Activated CD8-positive, alpha-beta memory T cell treated with anti-CD3 and anti-CD28 coated beads, Interleukin-2, amount 50 U/mL, for 1 hour (primary cell): ENCODE results near the gene CLCN3.
"Not testable (repeated sequence)": the region's sequence is repeated elsewhere in the genome, so short reads cannot be mapped to it uniquely, and the experiment has no call there.

Experiments
- DNase-seq: peaks from one replicate; pipeline ENCODE4 v3.0.0-alpha.2; 2020; ENCODE audit errors: extremely low read depth

The CLCN3 gene

DNA sequence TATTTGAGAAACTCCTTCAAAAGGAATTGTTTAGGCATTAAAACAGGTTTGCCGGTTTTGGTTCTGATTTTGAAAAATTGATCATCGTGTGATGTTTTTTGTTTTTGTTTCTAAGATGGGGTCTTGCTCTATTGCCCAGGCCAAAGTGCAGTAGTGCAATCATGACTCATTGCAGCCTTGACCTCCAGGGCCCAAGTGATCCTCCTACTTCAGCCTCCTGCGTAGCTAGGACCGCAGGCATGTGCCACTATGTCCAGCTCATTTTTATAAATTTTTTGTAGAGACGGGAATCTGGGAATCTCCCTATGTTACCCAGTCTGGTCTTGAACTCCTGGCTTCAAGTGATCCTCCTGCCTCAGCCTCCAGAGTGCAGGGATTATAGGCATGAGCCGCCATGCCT is 35.0 kb downstream of the CLCN3 start:
- no peak for DNase-seq

DNA sequence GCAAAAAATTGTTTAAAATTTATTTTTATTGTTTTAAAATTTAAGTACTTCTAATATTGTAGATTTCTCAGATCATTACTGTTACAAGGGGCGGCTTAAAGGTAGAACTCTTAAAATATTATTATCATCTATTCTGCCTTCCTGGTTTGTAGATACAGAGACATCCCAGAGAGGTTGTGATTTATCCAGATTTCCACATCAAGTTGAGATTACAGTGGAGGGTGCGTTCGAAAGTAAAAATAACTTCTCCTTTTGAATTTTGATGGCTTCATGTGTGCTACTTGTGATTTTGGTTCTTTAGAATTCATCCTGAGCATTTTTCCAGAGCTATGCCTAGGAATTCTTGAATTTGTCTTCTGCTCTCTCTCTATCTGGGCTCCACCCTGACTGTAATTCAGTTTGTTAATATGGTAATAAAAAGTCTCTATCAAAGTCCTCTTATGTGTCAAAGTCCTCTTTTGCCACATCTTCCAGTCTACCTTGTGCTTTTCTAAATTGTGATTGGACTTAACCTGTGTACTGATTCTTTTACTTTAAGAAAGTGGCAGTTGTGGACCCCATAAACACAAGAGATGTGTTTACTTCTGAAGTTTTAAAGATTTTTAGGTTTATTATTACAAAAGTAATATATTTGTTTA is 37.2 kb downstream of the CLCN3 start:
- no peak for DNase-seq

DNA sequence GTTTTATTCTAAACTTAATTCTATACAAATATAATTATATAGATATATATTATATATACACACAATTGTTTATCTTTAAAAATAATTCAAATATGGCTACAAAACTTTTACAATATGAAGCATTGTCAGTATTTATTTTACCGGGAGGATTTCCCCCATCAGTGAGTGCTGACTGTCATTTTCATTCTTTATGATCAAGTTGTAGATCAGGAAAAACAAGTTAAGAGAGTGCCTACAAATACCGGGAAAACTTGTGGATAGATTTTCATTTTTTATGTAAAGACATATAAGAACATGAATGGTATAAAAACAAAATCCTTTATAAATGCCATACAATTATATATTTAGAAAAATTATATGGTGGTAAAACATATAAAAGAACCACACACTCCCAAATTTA is 37.8 kb downstream of the CLCN3 start:
- DNase-seq: no peak

DNA sequence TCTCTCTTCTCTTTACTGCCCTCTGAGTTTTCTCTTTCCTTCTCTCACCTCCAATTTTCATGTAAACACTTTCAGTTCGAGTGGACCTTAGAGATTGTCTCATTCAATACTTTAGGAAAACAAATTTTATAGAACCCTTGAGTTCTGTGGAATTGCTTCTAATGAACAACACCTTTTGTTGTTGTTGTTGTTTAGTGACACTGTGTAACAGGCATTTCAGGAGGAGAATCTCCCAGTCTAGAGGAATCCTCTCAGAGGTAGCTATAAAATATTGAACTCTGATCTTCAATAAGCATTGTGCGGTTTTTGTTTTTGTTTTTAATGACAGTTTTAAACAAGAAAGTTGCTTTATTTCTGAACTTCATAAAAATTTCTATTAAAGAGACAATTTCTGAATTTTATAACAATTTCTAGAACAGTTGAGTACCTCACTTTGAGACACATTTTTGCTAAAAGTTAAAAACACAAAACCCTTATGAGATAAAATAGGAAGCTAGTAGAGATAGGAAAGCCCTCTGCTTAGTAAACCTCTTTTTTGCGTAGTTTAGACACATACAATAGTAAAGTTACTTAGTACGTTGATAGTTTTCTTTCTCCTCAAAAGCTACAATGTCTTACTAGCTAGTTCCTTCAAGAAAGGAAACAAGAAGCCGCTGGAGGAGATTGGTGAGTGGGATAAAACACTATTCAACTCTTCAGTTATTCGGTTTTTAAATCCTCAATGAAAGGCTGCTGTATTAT is 38.8 kb downstream of the CLCN3 start:
- DNase-seq: no peak

DNA sequence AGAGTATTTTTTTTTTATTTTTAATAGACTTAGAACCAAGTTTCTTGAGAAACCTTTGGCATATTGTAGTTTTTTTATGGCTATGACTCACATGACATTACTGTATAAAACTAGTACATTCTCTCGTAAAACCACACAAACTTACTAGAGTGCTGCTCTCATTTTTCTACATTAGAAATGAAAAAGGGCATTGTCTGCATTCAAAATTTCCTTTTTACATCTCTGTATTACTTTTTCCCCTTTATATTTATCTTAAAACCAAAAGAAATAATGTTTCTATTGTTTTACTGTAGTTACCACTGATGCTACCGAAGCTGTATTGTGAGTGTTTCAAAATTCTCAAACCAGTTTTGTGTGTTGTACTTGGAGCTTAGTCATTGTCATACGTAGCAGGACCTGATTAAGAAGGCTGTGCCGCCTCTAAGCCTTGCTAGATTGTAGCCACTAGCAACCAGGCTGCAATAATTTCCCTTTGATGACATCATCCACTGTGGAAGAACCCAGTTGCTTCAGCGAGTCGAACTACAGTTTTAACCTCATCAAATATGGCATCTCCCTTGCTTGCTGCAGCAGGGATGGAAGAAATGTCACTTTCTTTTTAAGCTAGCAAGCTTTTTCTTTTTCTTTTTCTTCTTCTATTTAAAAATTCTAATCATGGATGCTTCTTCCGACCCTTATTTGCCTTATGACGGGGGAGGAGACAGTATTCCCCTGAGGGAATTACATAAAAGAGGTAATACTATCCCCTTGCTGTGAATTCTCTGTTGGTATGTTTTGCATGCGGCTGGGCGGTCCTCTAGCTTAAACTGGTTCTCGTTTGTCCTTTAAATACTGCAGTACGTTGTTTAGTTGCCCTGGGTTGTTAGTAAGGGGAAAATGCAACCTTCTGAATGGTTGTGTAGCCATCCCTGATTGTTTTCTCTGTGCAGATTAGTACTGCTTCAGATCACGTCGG is 39.6 kb downstream of the CLCN3 start:
- DNase-seq: peak; percentile 59

DNA sequence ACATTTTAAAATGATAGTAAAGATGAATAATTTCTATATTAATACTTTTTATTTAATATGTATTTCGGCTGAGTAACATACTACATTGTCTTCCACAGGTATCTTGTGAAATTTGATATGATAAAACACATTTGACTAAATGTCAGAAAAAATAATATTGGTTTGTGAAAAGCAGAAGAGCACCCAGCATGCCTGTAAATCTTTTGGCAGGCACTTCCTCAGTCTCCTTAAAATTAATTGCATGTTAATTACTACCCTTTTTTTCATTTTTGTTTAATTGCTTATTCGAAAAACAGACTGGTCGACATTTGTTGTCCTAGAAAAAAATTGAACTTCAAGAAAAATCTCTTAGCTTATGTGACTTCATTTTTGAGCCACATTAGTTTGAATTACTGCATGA is 40.6 kb downstream of the CLCN3 start:
- DNase-seq: no peak

DNA sequence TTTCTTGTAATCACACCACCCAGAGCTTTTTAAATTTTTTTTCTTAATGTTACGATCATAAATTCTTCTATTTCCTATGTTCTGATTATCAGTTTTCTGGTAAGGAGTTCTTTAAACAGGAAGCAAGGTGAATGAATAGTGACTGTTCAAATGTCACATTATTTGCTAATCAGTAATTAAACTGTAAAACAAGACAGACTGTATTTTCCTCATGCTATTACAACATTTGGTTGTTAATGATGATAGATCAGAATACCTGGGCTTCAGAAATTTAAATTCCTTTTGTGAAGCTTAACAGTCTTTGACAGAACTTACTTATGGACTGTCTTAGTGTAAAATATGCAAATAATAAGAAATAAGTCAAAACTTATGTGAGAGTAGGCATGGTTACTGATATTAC is 41.4 kb downstream of the CLCN3 start:
- DNase-seq: no peak

DNA sequence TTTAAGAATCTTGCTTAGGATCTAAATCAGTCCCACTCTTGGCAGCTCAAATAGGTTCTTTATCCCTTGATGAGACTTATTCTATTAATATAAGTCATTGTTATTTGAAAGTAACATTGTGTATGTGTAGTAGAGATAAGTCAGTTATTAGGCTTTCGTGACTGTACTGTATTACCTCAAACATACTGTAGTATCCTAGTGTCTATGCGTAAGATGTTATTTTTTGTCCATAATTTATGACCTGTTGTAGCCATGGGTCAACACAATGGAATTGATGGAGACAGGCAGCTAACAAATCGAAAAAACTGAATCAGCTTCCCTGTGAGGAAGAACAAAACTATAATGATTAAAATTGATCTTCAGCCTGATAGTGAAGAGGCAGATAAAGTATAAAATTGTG is 41.8 kb downstream of the CLCN3 start:
- DNase-seq: no peak

DNA sequence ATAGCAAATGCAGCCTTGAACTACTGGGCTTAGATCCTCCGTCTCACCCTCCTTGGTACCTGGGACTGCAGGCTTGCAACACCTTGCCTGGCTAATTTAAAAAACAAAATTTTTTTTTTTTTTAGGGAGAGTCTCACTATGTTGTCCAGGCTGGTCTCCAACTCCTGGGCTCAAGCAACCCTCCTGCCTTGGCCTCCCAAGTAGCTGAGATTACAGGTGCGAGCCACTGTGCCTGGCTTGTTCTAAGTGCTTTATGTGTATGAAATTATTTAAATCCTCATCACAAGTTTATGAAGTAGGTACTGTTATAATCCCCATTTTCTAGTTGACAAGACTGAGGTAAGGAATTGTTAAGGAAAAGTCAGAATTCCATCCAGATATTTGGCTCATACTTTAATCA is 43.0 kb downstream of the CLCN3 start:
- no peak for DNase-seq

DNA sequence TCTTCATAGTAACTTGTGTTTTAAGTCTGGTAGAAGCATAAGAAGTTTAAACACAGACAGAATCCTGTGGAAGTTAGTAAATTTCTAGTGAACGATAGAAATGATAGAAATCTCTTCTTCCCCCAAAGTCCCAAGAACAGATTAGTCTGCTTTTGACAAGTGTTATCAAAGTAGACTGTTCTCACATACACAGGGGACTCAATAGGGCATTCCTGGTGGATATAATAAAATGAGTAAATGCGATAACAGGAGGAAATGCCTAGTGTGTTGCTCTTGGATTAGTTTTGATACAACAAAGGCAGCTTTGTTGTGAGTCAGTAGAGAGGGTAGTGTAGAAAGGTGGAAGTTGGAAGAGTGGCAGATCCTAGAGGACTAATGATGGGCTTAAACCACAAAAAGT is 43.5 kb downstream of the CLCN3 start:
- DNase-seq: no peak

DNA sequence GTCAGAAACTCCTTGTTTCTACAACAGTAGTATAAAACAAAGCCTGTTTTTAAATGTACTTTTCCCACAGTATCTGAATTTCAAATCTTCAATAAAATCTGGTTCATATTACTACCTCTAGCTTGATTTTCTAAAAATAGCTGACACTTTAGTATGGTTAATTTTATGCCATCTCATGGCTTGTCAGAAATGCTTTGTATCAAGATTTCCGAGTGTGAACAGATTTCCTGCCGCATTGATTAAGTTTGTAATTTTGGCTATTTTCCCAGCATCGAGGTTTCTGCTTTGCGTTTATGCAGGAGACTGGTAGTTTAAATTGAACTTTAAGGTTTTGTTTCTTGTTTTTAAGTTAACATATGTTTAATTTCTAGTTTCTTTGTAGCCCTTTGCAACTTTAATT is 44.2 kb downstream of the CLCN3 start:
- no peak for DNase-seq

DNA sequence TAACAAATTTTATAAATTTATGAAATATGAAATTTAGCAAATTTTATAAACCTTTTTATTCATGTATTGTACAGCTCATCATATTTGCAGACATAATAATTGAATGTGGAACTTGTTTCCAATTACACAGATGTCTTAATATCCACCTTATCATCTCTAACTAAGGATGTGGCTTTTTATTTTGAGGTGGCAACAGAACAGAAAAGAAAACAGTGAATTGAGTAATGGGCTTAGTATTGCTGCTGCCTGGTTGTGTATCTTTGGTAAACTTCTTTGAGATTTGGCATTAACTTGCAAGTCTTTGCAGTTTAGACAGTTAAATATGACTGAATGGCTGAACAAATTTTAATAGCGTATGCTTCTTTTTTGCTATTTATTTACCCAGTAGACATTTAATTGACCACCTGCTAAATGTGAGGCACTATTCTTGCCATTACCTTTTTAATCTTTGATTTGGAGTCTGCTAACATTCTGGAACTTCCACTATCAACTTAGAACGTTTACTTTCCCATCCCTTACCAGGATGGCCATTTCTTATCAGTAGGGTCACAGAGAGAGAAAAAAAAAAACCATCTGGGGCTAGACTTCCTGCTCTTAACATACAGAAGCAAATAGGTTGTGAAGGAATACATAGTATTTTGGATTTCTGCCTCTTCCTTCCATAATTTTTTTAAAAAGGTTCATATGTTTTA is 44.8 kb downstream of the CLCN3 start:
- no peak for DNase-seq

DNA sequence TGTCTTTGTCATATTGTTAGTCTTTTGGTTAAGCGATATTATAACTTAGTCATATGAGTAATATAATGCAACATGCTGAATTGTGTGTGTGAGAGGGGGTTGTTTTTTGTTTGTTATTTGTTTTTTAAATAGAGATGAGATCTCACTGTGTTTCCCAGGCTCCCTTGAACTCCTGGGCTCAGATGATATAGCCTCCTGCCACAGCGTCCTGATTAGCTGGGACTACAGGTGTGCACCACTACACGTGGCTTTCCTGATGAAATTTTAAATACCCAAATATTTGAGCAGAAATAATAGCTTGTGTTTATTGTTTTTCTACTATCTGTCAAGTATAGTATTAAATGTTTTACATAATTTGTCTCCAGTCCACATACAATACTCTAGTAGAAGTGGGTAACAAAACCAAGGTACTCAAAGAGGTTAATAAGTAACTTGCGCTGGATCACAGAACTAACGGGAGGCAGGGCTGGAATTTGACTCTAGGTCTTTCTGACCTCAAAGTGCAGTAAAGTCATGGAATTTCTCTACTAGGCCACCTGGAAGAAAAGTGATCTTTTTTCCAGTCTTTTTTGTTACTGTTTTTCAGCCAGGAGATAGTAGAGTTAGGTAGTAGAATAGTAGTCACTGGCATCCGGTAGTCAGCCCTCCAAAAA is 47.8 kb downstream of the CLCN3 start:
- DNase-seq: no peak

DNA sequence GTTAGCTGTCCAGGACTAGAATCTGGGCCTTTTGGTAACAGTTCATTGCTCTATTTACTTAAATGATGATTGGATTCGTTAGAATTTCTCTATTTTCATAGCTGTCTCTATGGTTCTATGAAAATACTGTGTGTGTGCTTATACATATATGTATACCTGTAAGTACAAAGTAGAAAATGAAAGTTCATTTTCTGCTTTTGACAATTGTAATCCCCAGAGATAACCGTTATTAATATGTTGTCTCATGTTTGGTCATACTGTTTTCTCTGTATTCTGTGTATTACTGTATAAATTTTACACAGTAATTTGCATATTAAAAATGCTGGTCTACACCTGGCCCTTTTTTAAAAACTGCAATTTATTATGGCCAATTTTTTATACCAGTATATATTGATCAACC is 55.4 kb downstream of the CLCN3 start:
- DNase-seq: no peak

DNA sequence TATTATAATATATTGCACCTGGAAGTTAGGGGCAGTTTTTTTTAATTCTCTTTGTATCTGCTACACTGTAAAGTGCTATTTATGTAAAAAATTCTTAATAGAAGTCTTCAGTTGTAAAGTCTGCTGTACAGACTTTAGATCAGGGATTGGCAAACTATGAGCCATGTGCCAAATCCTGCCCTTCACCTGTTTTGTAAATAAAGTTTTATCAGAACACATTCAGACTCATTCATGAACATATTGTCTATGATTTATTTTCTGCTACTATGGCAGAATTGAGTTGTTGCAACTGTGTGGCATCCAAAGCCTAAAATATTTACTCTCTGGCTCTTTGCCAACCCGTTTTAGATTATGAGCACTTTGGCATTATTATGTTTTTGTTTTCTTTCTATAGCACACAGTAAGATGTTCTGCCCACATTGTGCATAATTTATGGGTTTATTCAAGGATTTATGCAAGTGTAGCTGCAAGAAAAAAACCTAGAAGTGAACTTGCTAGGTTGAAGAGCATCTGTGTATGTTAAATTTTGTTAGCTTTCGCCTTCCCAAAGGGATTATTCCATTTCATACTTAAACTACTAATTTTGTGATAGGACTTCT is 56.9 kb downstream of the CLCN3 start:
- DNase-seq: no peak

DNA sequence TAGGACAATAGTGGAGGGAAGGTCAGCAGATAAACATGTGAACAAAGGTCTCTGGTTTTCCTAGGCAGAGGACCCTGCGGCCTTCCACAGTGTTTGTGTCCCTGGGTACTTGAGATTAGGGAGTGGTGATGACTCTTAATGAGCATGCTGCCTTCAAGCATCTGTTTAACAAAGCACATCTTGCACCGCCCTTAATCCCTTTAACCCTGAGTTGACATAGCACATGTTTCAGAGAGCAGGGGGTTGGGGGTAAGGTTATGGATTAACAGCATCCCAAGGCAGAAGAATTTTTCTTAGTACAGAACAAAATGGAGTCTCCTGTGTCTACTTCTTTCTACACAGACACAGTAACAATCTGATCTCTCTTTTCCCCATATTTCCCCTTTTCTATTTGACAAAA is 58.1 kb downstream of the CLCN3 start:
- not testable (repeated sequence) for DNase-seq

DNA sequence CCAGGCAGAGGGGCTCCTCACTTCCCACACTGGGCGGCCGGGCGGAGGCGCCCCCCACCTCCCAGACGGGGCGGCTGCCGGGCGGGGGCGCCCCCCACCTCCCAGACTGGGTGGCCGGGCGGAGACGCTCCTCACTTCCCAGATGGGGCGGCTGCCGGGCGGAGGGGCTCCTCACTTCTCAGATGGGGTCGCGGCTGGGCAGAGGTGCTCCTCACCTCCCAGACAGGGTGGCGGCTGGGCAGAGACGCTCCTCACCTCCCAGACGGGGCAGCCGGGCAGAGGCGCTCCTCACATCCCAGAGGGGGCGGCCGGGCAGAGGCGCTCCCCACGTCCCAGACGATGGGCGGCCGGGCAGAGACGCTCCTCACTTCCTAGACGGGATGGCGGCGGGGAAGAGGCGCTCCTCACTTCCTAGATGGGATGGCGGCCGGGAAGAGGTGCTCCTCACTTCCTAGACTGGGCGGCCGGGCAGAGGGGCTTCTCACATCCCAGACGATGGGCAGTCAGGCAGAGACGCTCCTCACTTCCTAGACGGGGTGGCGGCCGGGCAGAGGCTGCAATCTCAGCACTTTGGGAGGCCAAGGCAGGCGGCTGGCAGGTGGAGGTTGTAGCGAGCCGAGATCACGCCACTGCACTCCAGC is 58.7 kb downstream of the CLCN3 start:
- not testable (repeated sequence) for DNase-seq

DNA sequence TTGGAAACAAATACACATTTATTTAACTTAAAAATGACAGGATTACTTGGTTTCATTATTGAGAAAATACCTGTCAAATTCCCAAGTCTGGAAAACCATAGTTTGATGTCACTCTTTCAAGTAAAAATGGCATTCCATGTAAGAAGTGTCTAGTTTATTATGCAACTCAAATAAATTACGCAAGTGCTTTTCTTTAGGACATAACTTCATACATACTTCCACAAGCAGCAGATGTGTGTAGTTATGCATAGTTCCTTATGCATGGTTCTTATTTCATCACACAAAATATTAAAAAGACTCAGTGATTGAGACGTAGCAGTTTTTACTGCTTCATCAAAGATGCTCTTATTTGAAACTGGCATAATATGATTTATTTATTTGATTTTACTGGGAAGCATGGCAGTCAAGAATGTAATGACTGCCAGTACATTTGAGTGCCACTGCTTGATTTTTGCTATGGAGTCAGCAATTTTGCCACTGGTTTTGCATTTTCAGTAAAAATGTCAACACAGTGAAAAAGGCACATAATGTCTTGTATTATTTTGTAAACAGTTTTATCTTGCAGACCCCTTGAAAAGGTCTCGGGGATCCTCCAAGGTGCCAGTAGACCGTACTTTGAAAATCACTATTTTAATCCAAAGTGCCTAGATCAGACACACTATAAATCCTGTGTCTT is 62.1 kb downstream of the CLCN3 start:
- DNase-seq: no peak

DNA sequence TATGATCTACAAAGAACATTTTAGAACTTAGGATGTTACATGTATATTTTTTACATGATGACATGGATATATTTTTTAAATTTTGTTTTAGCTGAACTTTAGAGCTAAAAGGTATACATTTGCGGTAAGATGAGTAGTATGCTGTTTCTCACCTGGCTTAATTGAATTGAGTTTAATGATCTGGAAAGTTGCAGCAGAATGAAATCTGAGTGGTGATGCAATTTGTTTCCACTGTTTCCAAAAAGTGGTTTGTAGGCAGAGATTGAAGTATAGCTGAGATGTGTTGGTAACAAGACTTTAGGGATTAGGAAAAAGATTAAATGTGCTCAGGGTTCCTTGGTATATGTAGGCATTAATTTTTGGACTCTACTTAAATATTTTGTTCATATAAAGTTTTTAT is 69.3 kb downstream of the CLCN3 start:
- no peak for DNase-seq

DNA sequence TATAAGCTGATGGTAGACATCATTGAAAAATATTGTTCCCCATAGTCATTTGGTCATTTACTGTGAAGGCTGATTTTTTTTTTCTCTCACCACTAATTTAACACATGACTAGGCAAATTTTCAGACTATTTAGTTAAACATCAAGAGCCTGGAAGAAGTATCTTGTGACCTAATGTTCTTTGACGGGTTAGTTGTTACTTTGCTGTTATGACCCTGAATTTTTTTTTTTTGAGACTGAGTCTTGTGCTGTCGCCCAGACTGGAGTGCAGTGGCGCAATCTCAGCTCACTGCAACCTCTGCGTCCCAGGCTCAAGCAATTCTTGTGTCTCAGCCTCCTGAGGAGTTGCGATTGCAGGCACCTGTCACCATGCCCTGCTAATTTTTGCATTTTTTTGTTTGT is 70.4 kb downstream of the CLCN3 start:
- no peak for DNase-seq
